Vagina (tissue), 2 donors: Measurements from ENCODE around the gene SOX12.

Experiments
- POLR2A ChIP-seq, 2 donors: fragments of 450-650 bp; IDR thresholded peaks; one replicate each; pipeline ENCODE4 v1.6.1; 2017; ENCODE audit warnings: antibody characterized with exemption in 2 of 2, mild to moderate bottlenecking in 2 of 2, moderate library complexity in 2 of 2
- TF ChIP-seq, protein P1 (sequence below), 3 experiments: fragments of 450-650 bp in 2 of 3; fragments of 200-600 bp in 1 of 3; sonication (generic) in 1 of 3; IDR thresholded peaks; one replicate each; pipeline ENCODE4 v1.5.1; 2017 to 2019; ENCODE audit warnings: antibody characterized with exemption in 3 of 3, mild to moderate bottlenecking in 2 of 3, moderate library complexity in 2 of 3

DNA sequence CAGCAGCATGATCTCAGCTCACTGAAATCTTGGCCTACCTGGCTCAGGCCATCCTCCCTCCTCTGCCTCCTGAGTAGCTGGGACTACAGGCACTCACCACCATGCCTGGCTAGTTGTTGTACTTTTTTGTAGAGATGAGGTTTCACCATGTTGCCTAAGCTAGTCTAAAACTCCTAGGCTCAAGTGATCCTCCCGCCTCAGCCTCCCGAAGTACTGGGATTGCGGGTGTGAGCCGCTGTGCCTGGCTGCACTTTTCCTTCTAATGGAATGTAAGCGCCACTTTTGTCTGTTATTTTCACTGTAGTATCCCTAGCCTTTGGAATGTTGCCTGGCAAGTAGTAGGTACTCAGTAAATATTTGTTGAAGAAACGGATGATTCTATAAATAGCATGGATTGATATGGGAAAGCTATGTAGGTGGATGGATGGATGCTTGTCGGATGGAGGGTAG lies 44.8 kb downstream of the SOX12 start:
- TF ChIP-seq, protein P1, sequence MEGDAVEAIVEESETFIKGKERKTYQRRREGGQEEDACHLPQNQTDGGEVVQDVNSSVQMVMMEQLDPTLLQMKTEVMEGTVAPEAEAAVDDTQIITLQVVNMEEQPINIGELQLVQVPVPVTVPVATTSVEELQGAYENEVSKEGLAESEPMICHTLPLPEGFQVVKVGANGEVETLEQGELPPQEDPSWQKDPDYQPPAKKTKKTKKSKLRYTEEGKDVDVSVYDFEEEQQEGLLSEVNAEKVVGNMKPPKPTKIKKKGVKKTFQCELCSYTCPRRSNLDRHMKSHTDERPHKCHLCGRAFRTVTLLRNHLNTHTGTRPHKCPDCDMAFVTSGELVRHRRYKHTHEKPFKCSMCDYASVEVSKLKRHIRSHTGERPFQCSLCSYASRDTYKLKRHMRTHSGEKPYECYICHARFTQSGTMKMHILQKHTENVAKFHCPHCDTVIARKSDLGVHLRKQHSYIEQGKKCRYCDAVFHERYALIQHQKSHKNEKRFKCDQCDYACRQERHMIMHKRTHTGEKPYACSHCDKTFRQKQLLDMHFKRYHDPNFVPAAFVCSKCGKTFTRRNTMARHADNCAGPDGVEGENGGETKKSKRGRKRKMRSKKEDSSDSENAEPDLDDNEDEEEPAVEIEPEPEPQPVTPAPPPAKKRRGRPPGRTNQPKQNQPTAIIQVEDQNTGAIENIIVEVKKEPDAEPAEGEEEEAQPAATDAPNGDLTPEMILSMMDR (IDR thresholded peaks at IDR 0.05), result no peak
- TF ChIP-seq POLR2A (IDR thresholded peaks at IDR 0.05), result no peak
